Hepatocyte (in vitro differentiated cells): ENCODE results near the gene FLVCR1. TPM values are rescaled to one million over a fixed set of nuclear protein-coding genes. Genes with fewer than 3 reads are reported as not detected.

Experiments
- DNase-seq: peaks from one replicate; pipeline ENCODE4 v3.0.0-alpha.2; 2016; ENCODE audit warnings: low spot score
- H2AFZ ChIP-seq: fragments of 200-600 bp; sonication (generic); 2 replicates; pipeline ENCODE4 v1.6.0; 2016; ENCODE audit warnings: antibody characterized with exemption, mild to moderate bottlenecking
- H3K27ac ChIP-seq: fragments of 200-600 bp; sonication (generic); 2 replicates; pipeline ENCODE4 v1.5.1; 2016; ENCODE audit warnings: mild to moderate bottlenecking
- H3K27me3 ChIP-seq: fragments of 200-600 bp; sonication (generic); 2 replicates; pipeline ENCODE4 v1.6.1; 2016
- H3K36me3 ChIP-seq: fragments of 200-600 bp; sonication (generic); replicated peaks from 2 replicates; pipeline ENCODE4 v1.5.1; 2016; ENCODE audit warnings: low read depth; ENCODE audit not compliant: insufficient read depth
- H3K4me1 ChIP-seq: fragments of 200-600 bp; sonication (generic); 2 replicates; pipeline ENCODE4 v1.5.1; 2016; ENCODE audit warnings: mild to moderate bottlenecking, moderate library complexity; ENCODE audit not compliant: insufficient read depth
- H3K4me2 ChIP-seq: fragments of 200-600 bp; sonication (generic); 2 replicates; pipeline ENCODE4 v1.6.0; 2016
- H3K4me3 ChIP-seq: fragments of 200-600 bp; sonication (generic); 2 replicates; pipeline ENCODE4 v1.5.1; 2016; ENCODE audit warnings: mild to moderate bottlenecking
- H3K79me2 ChIP-seq: fragments of 200-600 bp; sonication (generic); 2 replicates; pipeline ENCODE4 v1.6.0; 2017; ENCODE audit warnings: mild to moderate bottlenecking
- H3K9me2 ChIP-seq: fragments of 200-600 bp; sonication (generic); replicated peaks from 2 replicates; pipeline ENCODE4 v1.6.0; 2017; ENCODE audit warnings: mild to moderate bottlenecking; ENCODE audit not compliant: insufficient read depth
- H3K9me3 ChIP-seq: fragments of 200-600 bp; sonication (generic); 2 replicates; pipeline ENCODE4 v1.5.1; 2016; ENCODE audit warnings: low read depth, mild to moderate bottlenecking
- H4K20me1 ChIP-seq: fragments of 200-600 bp; sonication (generic); 2 replicates; pipeline ENCODE4 v1.6.0; 2016; ENCODE audit warnings: mild to moderate bottlenecking; ENCODE audit not compliant: insufficient read depth, poor library complexity, severe bottlenecking
- EZH2 ChIP-seq: fragments of 200-600 bp; sonication (generic); IDR thresholded peaks from 2 replicates; pipeline ENCODE4 v1.6.1; 2016; ENCODE audit warnings: antibody characterized with exemption, mild to moderate bottlenecking, borderline replicate concordance
- EZH2phosphoT487 ChIP-seq: fragments of 200-600 bp; sonication (generic); IDR thresholded peaks from one replicate; pipeline ENCODE4 v1.6.1; 2018; ENCODE audit warnings: antibody characterized with exemption, mild to moderate bottlenecking, low read depth, moderate library complexity; ENCODE audit not compliant: unreplicated experiment, severe bottlenecking
- WGBS: methylation state at CpG from one replicate; pipeline ENCODE4 v1.1.6; 2016; ENCODE audit warnings: low lambda C conversion rate; ENCODE audit errors: missing lambda C conversion rate; 5-methylcytosine and 5-hydroxymethylcytosine counted together
- polyA plus RNA-seq: library from polyadenylated mRNA; unstranded; fragments of >200 nt; fragmentation: Nextera tagmentation; extraction: Ambion mirVana; gene quantifications from 2 replicates; pipeline ENCODE4 v1.2.1, GENCODE V29; 2016
- total RNA-seq: library from RNA; depleted of rRNA; stranded (reverse); fragments of >200 nt; gene quantifications from 2 replicates; pipeline ENCODE4 v1.2.3, GENCODE V29; 2014
- TF ChIP-seq, protein P1 (sequence below): fragments of 200-600 bp; sonication (generic); IDR thresholded peaks from 2 replicates; pipeline ENCODE4 v1.5.1; 2016; ENCODE audit warnings: antibody characterized with exemption, mild to moderate bottlenecking; ENCODE audit not compliant: poor library complexity

FLVCR1 gene
- total RNA-seq (32.0 and 32.5 TPM in 2 replicates), polyA plus RNA-seq (9.9 and 14.4 TPM in 2 replicates)

DNA sequence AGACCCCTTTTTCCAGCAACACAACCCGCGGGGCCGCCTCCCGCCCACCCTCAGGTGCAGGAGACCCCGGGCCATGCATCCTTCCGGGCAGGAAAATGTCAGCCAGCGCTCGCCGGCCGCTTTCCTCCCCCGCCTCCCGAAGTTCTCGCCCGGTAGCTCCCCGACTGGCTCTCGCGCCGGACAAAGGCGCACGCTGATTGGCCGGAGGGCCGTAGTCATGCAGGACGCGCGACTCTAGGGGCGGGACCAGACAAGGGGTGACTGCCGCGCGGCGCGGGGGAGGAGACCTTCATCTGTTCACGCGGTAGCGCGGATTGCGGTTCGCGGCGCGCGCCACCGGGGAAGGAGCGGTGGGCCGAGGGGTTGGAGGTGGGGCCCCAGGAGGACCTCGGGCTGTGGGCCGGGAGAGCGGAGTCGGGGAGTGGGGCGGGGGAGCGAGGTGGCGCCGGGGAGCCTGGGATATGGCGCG, at the start of gene FLVCR1:
FLVCR1 (plus strand) TSS at position 284 of the 469 bp plus-strand sequence; CDS start at position 462, 178 bp downstream.
- Histone ChIP-seq H3K4me1 (peaks cover 10% of the 10 kb centered on the region), H3K27ac (peak within 1 kb of the TSS; percentile 84), H2AFZ (peak within 1 kb of the TSS; percentile 68), H3K27me3 (no peaks in the 10 kb centered on the region), H3K79me2 (peaks cover 65% of the 10 kb centered on the region), H3K4me3 (peak within 1 kb of the TSS; percentile 71), H3K4me2 (peak within 1 kb of the TSS; percentile 94), H3K9me3 (no peaks in the 10 kb centered on the region), H4K20me1 (peaks cover 9% of the 10 kb centered on the region), H3K36me3 (no peaks in the 10 kb centered on the region), H3K9me2 (no peaks in the 10 kb centered on the region)
- WGBS = 1% methylated on average over 40 of the region's 54 CpGs
- peak; percentile 98 for DNase-seq
- no peak for TF ChIP-seq EZH2phosphoT487
- TF ChIP-seq EZH2 = no peak

DNA sequence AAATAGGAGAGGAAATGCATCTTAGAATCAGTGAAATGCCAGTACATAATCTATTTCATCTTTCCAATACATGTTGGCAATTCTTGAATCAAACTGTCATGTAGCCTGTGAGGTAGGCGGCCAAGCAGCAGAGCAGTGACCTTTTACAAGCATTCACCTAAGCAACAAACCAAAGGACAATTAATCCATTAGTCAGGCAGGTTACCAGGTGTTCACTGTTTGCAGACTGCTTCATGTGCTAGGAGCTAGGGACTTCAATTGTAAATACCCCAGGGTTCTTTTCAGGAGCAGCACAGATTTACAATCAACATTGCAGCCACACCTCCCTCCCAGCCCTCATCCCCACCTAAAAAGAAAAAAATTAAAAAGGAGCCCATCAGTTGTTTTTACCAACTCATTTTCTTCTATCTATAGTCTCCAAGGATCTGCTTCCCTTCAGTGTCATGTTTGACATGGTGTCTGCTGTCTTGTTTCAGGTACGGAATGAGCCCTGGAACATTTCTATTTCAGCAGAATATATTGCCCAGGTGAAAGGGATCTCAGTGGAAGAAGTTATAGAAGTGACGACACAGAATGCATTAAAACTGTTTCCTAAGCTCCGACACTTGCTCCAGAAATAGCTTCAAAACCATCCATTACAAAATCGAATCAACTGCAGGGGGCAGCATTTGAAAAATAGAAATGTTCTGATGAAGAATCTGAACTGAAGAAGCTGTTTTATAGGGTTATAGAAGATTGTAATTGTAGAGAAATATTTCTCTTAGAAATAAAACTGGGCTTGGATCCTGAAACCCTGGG, 43.3 kb upstream of the FLVCR1 start:
- Histone ChIP-seq H3K9me3 (no peaks in the 10 kb centered on the region), H3K4me1 (peaks cover 9% of the 10 kb centered on the region), H3K4me2 (peak overlapping the region; percentile 42), H4K20me1 (no peaks in the 10 kb centered on the region), H3K9me2 (no peaks in the 10 kb centered on the region), H3K27me3 (no peaks in the 10 kb centered on the region), H2AFZ (no peak overlapping the region), H3K4me3 (no peak overlapping the region), H3K27ac (peak overlapping the region; percentile 62), H3K36me3 (no peaks in the 10 kb centered on the region), H3K79me2 (no peaks in the 10 kb centered on the region)
- peak; percentile 39 for DNase-seq
- WGBS = 44% methylated on average over 5 of the region's 5 CpGs
- no peak for TF ChIP-seq EZH2
- TF ChIP-seq, protein P1, sequence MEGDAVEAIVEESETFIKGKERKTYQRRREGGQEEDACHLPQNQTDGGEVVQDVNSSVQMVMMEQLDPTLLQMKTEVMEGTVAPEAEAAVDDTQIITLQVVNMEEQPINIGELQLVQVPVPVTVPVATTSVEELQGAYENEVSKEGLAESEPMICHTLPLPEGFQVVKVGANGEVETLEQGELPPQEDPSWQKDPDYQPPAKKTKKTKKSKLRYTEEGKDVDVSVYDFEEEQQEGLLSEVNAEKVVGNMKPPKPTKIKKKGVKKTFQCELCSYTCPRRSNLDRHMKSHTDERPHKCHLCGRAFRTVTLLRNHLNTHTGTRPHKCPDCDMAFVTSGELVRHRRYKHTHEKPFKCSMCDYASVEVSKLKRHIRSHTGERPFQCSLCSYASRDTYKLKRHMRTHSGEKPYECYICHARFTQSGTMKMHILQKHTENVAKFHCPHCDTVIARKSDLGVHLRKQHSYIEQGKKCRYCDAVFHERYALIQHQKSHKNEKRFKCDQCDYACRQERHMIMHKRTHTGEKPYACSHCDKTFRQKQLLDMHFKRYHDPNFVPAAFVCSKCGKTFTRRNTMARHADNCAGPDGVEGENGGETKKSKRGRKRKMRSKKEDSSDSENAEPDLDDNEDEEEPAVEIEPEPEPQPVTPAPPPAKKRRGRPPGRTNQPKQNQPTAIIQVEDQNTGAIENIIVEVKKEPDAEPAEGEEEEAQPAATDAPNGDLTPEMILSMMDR = peak; percentile 54

DNA sequence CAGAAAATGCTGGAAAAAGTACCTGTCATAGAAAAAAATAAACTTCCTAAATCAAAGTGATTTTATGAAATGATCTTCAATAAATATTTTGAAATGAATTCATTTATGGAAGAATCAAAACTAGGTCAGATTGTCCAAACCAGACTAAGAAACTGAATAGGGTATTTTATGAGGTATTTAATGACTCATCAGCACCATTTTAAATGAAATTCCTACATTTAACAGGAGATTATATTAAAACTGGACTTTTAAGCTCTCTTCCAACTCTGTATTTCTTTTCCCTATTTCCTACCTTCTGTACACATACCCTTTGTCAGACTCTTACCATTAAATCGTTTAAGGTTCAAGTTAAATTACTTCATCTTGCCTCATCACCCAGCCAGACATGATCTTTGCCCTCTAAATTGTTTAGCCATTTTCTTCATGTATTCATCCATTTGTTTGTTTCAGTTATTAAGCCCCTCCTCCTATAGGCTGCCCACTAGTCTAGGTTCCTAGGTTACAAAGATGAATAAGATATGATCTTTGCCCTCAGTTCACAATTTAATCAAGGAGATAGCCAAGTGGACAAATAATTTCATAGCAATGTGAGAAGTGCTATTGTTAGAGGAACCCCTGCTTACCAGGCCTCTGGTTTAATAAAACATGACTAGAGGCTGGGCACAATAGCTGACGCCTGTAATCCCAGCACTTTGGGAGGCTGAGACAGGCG, 41.4 kb upstream of the FLVCR1 start:
- H3K27me3 ChIP-seq = no peaks in the 10 kb centered on the region
- H3K4me3 ChIP-seq = no peak overlapping the region
- no peaks in the 10 kb centered on the region for H4K20me1 ChIP-seq
- no peak for TF ChIP-seq EZH2
- no peak for TF ChIP-seq EZH2phosphoT487
- TF ChIP-seq, protein P1 = no peak
- H3K9me2 ChIP-seq = no peaks in the 10 kb centered on the region
- WGBS = 64% methylated on average over 3 of the region's 3 CpGs
- no peaks in the 10 kb centered on the region for H3K36me3 ChIP-seq
- no peaks in the 10 kb centered on the region for H3K79me2 ChIP-seq
- no peak for DNase-seq
- peak overlapping the region; percentile 62 for H3K27ac ChIP-seq
- no peak overlapping the region for H2AFZ ChIP-seq
- peaks cover 17% of the 10 kb centered on the region for H3K4me1 ChIP-seq
- H3K4me2 ChIP-seq = no peak overlapping the region
- no peaks in the 10 kb centered on the region for H3K9me3 ChIP-seq

DNA sequence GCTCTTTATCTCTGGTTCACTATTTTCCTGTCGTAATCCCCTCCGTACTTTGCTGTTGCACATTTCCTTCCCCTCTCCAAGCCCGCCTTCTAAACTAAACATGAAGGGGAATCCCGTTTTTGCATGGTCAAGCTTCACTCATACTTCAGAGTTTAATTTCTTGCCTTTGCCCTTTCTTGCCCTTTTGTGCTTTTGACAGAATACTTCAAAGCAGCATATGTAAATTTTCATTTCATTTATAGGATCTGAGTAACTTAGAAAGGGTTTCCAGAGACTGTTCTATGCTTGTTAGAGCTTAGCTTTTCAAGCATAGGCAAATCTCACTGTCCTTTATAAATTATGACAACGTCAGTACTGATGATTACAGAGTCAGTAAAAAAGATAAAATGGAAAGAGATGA, 38.3 kb upstream of the FLVCR1 start:
- peak overlapping the region; percentile 50 for H3K4me2 ChIP-seq

More for the DNA sequence above, 38.3 kb upstream of the FLVCR1 start:
- Histone ChIP-seq H3K27me3 (no peaks in the 10 kb centered on the region), H3K79me2 (no peaks in the 10 kb centered on the region), H3K4me3 (no peak overlapping the region), H3K36me3 (no peaks in the 10 kb centered on the region), H4K20me1 (no peaks in the 10 kb centered on the region), H3K9me3 (no peaks in the 10 kb centered on the region), H2AFZ (peak overlapping the region; percentile 17), H3K4me1 (peaks cover 18% of the 10 kb centered on the region), H3K27ac (peak overlapping the region; percentile 82), H3K9me2 (no peaks in the 10 kb centered on the region)
- DNase-seq = peak; percentile 48
- TF ChIP-seq EZH2phosphoT487 = no peak
- TF ChIP-seq, protein P1 = no peak
- no peak for TF ChIP-seq EZH2
- 28% methylated on average over 5 of the region's 5 CpGs for WGBS
